Calu3 (cell line): Measurements from ENCODE around the gene GTF2I. TPM values are rescaled to one million over a fixed set of nuclear protein-coding genes. Genes with fewer than 3 reads are reported as not detected.
"Not testable (repeated sequence)": the region's sequence is repeated elsewhere in the genome, so short reads cannot be mapped to it uniquely, and the experiment has no call there.

Source experiments
- BruUV-seq: library from RNA; stranded (reverse); fragments of 400-500 nt; replicated peaks from 2 replicates; lab custom pipeline; 2021; lab: Mats Ljungman, UMichigan
- CTCF ChIA-PET: fragments of 300-600 bp; sonication (Branson Sonifier 250); formaldehyde crosslinking; loops from one replicate; lab custom pipeline; 2022; ENCODE audit warnings: antibody characterized with exemption; lab: Charles Lee
- DNase-seq: peaks from one replicate; pipeline ENCODE4 v3.0.0; 2022
- H3K27ac Mint-ChIP-seq: one replicate; pipeline ENCODE4 v1.8.0; 2022; ENCODE audit warnings: mixed read lengths; ENCODE audit not compliant: unreplicated experiment
- H3K27me3 Mint-ChIP-seq: one replicate; pipeline ENCODE4 v1.8.0; 2022; ENCODE audit warnings: mixed read lengths; ENCODE audit not compliant: unreplicated experiment
- H3K36me3 Mint-ChIP-seq: one replicate; pipeline ENCODE4 v1.8.0; 2022; ENCODE audit warnings: mild to moderate bottlenecking, moderate library complexity, mixed read lengths; ENCODE audit not compliant: insufficient read depth, unreplicated experiment
- H3K4me1 Mint-ChIP-seq: one replicate; pipeline ENCODE4 v1.8.0; 2022; ENCODE audit warnings: mild to moderate bottlenecking, low read depth, mixed read lengths; ENCODE audit not compliant: unreplicated experiment
- H3K4me3 Mint-ChIP-seq: one replicate; pipeline ENCODE4 v1.8.0; 2022; ENCODE audit warnings: mild to moderate bottlenecking, low read depth, moderate library complexity, mixed read lengths; ENCODE audit not compliant: unreplicated experiment
- H3K9me3 Mint-ChIP-seq: one replicate; pipeline ENCODE4 v1.8.0; 2022; ENCODE audit warnings: low read depth, mixed read lengths; ENCODE audit not compliant: unreplicated experiment
- intact Hi-C: fragments of 100-400 bp; cut with micrococcal nuclease; formaldehyde crosslinking; loops from one replicate; pipeline ENCODE4 v1.10.0; 2022; ENCODE audit not compliant: unreplicated experiment
- total RNA-seq: library from RNA; stranded (reverse); gene quantifications from 2 replicates; pipeline ENCODE4 v1.2.3, GENCODE V29; 2022
- TF ChIP-seq, protein P1 (sequence below): fragments of 200-600 bp; IDR thresholded peaks from one replicate; pipeline ENCODE4 v1.8.0; 2022; ENCODE audit warnings: antibody characterized with exemption; ENCODE audit not compliant: unreplicated experiment

GTF2I gene
- total RNA-seq, 1 experiment from 2014 or later, result 175 TPM

DNA sequence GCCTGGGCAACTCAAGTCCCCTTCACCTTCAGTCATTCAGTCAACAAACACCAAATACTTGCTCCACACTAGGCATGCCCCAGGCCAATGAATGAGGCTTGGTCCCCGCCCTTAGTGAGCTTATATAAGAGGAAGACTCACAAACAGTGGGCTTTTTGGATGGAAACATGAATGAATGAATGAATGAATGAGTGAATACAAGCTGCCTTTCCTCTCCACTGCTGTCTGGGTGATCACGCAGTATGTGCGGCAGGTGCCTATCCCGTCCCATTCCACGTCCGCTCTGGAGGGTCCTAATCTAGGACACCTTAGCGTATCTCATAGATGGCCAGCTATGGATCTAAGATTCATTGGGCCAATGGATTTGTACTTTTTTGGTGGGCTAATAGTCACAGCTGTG, 19.8 kb upstream of the GTF2I start:
- DNase-seq, result no peak
- Mint-ChIP-seq H3K36me3 (peaks cover 10% of the 10 kb centered on the region), H3K27me3 (no peaks in the 10 kb centered on the region), H3K9me3 (no peaks in the 10 kb centered on the region), H3K27ac (no peak overlapping the region), H3K4me3 (no peak overlapping the region), H3K4me1 (no peaks in the 10 kb centered on the region)
- intact Hi-C loops, result no loop called here
- CTCF ChIA-PET, result no interaction called here
- TF ChIP-seq, protein P1, sequence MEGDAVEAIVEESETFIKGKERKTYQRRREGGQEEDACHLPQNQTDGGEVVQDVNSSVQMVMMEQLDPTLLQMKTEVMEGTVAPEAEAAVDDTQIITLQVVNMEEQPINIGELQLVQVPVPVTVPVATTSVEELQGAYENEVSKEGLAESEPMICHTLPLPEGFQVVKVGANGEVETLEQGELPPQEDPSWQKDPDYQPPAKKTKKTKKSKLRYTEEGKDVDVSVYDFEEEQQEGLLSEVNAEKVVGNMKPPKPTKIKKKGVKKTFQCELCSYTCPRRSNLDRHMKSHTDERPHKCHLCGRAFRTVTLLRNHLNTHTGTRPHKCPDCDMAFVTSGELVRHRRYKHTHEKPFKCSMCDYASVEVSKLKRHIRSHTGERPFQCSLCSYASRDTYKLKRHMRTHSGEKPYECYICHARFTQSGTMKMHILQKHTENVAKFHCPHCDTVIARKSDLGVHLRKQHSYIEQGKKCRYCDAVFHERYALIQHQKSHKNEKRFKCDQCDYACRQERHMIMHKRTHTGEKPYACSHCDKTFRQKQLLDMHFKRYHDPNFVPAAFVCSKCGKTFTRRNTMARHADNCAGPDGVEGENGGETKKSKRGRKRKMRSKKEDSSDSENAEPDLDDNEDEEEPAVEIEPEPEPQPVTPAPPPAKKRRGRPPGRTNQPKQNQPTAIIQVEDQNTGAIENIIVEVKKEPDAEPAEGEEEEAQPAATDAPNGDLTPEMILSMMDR, result no peak
- no TSS peak for BruUV-seq

DNA sequence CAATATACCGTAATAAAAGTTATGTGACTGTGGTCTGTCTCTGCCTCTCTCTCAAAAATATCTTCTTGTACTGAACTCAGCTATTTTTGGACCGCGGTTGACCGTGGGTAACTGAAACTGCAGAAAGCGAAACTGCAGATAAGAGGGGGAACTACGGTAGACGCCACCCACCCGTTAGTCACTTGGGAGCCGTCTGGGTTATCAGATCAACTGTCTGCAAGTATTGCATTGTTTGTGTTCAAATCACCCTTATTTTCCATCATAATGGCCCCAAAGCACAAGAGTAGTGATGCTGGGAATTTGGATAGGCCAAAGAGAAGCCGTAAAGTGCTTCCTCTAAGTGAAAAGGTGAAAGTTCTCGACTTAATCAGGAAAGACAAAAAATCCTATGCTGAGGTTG, 7.5 kb upstream of the GTF2I start:
- peak; percentile 31 for DNase-seq
- CTCF ChIA-PET, result interaction anchor here (0.8 kb wide), 1 partner anchor 75 kb away, joined by 3 read pairs; no protein-coding TSS in a partner anchor
- not testable (repeated sequence) for H3K36me3 Mint-ChIP-seq

DNA sequence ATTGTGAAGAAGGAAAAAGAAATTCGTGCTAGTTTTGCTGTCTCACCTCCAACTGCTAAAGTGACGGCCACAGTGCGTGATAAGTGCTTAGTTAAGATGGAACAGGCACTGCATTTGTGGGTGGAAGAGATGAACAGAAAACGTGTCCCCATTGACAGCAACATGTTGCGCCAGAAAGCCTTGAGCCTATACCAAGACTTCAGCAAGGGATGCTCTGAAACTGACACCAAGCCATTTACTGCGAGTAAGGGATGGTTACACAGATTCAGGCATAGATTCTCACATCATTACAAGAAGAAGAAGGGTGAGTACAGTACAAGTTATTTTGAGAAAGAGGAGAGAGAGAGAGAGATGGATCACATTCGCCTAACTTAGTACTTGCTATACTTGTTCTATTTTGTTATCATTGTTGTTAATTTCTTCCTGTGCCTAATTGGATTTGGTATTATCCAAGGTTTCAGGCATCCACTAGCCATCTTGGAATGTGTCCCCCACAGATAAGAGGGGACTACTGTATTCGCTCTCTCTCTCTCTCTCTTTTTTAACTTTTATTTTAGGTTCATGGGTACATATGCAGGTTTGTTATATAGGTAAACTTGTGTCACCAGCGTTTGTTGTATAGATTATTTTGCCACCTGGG, 6.9 kb upstream of the GTF2I start:
- H3K36me3 Mint-ChIP-seq, H3K9me3 Mint-ChIP-seq, CTCF ChIA-PET, H3K27me3 Mint-ChIP-seq, H3K27ac Mint-ChIP-seq, intact Hi-C loops, DNase-seq: not testable (repeated sequence)
- TSS peak; percentile 98 for BruUV-seq
- Mint-ChIP-seq H3K4me1 (peaks cover 15% of the 10 kb centered on the region), H3K4me3 (peak overlapping the region; percentile 37)

More for the DNA sequence above, 7.5 kb upstream of the GTF2I start:
- BruUV-seq, H3K27me3 Mint-ChIP-seq, H3K27ac Mint-ChIP-seq, H3K9me3 Mint-ChIP-seq, intact Hi-C loops: not testable (repeated sequence)
- Mint-ChIP-seq H3K4me3 (peak overlapping the region; percentile 37), H3K4me1 (peaks cover 12% of the 10 kb centered on the region)

DNA sequence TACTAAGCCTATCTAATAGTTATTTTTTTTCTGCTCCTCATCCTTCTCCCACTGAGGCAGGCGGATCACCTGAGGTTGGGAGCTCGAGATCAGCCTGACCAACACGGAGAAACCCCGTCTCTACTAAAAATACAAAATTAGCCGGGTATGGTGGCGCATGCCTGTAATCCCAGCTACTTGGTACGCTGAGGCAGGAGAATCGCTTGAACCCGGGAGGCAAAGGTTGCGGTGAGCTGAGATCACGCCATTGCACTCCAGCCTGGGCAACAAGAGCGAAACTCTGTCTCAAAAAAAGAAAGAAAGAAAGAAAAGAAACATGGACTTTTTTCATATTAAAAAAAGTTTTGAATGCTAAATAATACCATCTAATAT, 6.4 kb upstream of the GTF2I start:
- H3K9me3 Mint-ChIP-seq, BruUV-seq, CTCF ChIA-PET: not testable (repeated sequence)

DNA sequence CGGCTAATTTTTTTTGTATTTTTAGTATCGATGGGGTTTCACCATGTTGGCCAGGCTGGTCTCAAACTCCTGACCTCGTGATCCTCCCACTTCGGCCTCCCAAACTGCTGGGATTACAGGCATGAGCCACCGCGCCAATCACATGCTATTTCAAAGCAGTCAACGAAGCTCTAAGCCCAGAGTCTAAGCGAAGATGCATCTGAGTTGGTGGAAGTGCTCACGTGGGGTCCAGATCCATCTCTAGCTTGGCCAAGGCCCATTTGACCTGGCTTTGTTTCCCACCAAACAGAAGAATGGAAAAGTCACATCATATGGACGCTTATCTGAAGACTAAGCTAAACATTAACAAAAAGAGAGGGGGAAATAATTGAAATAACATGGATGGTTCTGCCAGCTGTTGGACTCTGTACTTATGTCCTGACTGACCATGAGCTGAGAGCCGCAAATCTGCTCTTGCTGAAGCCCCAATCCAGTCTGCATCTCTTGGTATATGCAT, 3.8 kb upstream of the GTF2I start:
- CTCF ChIA-PET, result no interaction called here
- H3K4me3 Mint-ChIP-seq, result no peak overlapping the region
- no peak overlapping the region for H3K27ac Mint-ChIP-seq
- DNase-seq, result no peak
- peaks cover 26% of the 10 kb centered on the region for H3K36me3 Mint-ChIP-seq
- H3K27me3 Mint-ChIP-seq, result no peaks in the 10 kb centered on the region
- intact Hi-C loops, result no loop called here
- no TSS peak for BruUV-seq
- TF ChIP-seq, protein P1, result no peak
- peaks cover 23% of the 10 kb centered on the region for H3K4me1 Mint-ChIP-seq
- no peaks in the 10 kb centered on the region for H3K9me3 Mint-ChIP-seq

More for the DNA sequence above, 6.4 kb upstream of the GTF2I start:
- H3K27ac Mint-ChIP-seq, H3K27me3 Mint-ChIP-seq, intact Hi-C loops, H3K36me3 Mint-ChIP-seq, DNase-seq: not testable (repeated sequence)
- Mint-ChIP-seq H3K4me3 (peak overlapping the region; percentile 37), H3K4me1 (peaks cover 20% of the 10 kb centered on the region)

DNA sequence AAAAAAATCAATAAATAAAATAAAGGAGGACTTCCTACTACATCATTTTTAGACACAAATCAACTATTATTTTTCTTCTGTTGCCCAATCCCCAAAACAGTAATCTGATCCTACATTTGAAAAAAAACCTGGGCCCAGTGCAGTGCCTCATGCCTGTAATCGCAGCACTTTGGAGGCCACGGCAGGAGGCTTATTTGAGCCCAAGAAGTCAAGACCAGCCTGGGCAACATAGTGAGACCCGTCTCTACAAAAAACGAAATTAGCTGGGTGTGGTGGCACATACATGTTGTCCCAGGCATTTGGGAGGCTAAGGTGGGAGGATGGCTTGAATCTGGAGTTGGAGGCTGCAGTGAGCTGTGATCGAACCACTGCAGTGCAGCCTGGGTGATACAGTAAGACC, 2.7 kb upstream of the GTF2I start:
- Mint-ChIP-seq H3K27me3 (no peaks in the 10 kb centered on the region), H3K4me1 (peaks cover 23% of the 10 kb centered on the region), H3K4me3 (no peak overlapping the region), H3K9me3 (no peaks in the 10 kb centered on the region), H3K36me3 (peaks cover 37% of the 10 kb centered on the region), H3K27ac (no peak overlapping the region)
- TF ChIP-seq, protein P1, result no peak
- intact Hi-C loops, result no loop called here
- CTCF ChIA-PET, result no interaction called here
- no peak for DNase-seq
- BruUV-seq, result no TSS peak
